HL-60/S4 treated with phorbol 12-myristate 13-acetate at 8.2 ng/mL for 4 days and 3 days (cell line): ENCODE results near the gene NLRP6.
"Not testable (repeated sequence)": the region's sequence is repeated elsewhere in the genome, so short reads cannot be mapped to it uniquely, and the experiment has no call there.

Experiments used
- in situ Hi-C: fragments of 300-500 bp; cut with MboI; formaldehyde crosslinking; loops from 2 replicates; pipeline ENCODE4 v1.15.0; 2022; ENCODE audit warnings: low sequenced_read_pairs

The NLRP6 gene

DNA sequence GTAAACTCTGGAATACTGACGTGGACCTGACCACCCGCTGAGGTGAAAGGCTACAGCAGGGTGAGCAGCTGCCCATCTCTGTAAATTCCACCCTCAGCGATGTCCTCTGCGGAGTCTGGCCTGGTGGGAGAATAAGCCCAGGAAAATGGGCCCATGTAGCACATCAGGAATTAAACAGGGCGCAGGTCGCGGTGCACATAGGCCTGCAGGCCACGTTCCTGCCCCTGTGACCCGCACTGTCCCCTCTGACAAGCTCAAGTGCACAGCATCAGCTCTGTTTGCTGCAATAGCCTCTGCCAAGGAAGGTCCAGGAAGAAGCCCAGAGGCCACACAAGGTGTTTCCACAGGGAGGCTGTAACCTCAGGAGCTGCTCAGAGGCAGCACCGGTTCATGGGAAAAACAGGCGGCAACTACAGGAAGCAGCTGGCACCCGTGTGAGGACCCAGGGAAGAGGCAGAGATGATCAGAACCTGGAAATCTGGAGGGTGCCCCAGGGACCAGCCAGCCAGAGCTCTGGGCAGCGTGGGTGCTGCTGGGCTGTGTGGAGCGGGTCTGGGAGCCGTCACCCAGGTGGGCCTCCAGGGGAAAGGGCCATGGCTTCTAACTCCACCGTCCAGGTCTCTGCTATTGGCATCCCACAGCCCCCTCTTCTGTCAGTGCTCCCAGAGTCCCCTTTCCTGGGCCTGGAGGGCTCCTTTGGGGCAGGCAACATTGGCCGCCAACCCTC lies 28.6 kb downstream of the NLRP6 start:
- in situ Hi-C loops: no loop called here

- in situ Hi-C loops: not testable (repeated sequence)
Measured at GRCh38 chr11:307766-308708, 29.8 kb downstream of the NLRP6 start, which contains the start of gene IFITM2. Gene IFITM2 (plus strand): TSS chr11:307816. CDS start chr11:308193, 377 bp downstream.

GRCh38 chr11:308740-309665 lies 30.8 kb downstream of the NLRP6 start:
- in situ Hi-C loops: not testable (repeated sequence)

DNA sequence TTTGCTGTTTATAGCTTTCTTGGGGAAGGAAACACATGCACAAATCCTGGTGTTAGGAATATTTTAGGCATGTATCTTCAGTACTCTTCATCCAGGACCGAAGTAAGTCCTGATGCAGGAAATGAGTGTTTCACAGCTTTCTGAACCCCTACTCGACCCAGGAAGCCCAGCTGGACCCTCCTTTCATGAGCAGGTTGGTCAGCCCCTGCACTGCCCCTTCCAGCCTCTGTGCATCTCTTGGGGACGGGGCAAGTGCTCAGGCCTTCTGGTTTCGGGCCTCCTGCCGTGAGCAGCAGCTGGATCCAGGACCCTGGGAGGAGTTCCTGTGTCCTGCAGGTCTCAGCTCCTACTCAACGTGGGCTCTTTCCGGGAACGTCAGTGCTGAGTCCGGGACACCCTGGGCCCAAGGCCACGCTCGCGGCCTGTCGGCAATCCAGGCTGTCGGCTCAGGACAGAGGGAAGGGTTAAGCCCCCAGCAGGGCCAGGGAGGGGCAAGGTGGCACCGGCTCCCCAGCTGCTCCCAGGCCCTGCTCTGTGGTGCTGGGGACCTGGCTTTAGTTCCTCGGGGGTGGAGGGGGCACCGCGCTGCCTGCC lies 31.9 kb downstream of the NLRP6 start:
- in situ Hi-C loops: not testable (repeated sequence)

GRCh38 chr11:311013-311748 lies 33.0 kb downstream of the NLRP6 start:
- in situ Hi-C loops: not testable (repeated sequence)

DNA sequence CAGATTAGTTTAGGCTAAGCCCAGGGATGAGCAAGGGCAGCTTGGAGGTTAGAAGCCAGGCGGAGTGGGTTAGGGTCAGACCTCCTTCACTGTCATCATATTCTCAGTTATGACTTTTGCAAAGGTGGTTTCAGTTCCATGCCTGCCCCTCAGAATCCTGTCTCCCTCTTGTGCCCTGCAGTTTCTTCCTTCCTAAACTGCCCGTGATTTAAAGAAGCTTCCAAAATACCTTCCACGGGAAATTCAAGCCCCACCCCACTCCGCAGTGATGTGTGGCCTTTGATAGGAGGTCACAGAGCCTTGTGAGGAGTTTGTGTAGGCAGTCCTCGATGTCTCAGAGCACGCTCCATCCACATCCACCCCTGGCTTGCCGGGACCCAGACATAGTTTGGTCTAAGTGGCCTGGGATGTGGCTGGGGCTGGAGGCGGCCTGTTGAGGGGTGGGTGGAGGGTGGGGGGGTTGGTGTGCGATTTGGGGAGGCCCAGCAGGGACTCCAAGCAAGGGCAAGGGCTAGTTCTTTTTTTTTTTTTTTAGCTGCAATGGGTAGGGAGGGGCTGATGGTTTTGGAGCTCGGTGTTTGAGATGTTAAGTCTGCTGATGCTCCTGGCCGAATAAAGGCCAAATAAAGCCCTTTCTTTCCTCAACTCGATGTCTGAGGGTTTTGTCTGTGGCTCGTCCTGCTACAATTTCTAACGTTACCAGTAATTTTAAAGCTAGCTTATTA lies 34.0 kb downstream of the NLRP6 start:
- in situ Hi-C loops: no loop called here

DNA sequence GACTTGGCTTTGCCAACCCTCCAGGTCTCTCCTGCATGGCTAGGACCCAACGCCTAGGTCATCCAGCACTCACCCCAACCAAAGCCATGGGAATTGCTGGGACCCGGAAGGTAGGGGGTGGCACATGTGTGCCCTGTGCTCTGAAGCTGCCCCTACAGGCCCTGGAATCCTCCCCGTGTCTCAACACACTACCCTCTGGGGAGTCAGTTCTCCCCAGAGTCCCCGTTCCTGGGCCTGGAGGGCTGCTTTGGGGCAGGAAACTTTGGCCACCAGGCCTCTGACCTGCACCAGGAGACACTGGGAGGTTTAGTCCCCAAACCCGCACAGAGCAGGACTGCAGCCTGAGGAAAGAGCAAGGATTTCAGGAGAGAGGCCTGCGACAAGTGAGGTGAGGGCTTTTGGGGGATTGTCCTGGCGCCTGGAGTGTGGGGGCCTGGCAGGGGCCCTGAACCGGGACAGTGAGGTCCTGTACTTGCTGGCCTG lies 35.1 kb downstream of the NLRP6 start:
- in situ Hi-C loops: no loop called here

GRCh38 chr11:313787-314553 lies 35.8 kb downstream of the NLRP6 start, which contains the start of gene IFITM1:
Gene IFITM1 (plus strand): TSS chr11:314040. CDS start chr11:314171, 131 bp downstream.
- in situ Hi-C loops: no loop called here

- in situ Hi-C loops: not testable (repeated sequence)
Measured at GRCh38 chr11:314554-314875, 36.3 kb downstream of the NLRP6 start.

DNA sequence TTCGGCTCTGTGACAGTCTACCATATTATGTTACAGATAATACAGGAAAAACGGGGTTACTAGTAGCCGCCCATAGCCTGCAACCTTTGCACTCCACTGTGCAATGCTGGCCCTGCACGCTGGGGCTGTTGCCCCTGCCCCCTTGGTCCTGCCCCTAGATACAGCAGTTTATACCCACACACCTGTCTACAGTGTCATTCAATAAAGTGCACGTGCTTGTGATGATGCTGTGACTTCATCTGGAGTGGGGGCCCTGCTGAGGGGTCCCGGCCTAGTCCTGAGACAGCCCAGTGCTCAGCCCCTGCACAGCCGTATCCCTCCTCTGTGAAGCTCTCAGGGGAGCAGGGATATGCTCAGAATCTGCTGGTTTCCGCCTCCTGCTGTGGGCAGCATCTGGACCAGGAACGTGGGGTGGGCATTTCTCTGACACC lies 36.9 kb downstream of the NLRP6 start:
- in situ Hi-C loops: no loop called here

DNA sequence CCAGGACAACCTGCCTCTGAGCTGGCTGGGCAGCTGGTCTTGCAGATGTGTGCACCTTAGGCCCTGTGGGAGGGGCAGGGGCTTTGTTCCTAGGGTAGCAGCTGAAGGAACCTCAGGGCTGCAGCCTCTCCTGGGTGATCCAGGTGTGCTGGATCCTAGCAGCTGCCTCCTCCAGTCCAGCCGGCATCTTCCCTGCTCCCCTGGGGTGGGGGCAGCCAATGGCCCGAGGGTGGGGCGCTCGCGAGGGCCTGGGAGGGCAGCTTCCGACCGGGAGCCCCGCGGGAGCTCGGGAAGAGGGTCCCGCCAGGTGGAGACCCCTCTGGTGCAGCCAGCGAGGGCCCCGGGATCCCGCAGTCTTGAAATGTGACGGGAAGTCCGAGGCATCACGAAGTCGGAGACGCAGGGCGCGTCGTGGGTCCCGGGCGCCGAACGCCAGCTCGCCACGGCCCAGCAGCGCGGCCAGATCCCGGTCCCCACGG lies 37.3 kb downstream of the NLRP6 start:
- in situ Hi-C loops: no loop called here

- in situ Hi-C loops: no loop called here
Measured at GRCh38 chr11:316031-316701, 38.0 kb downstream of the NLRP6 start.

DNA sequence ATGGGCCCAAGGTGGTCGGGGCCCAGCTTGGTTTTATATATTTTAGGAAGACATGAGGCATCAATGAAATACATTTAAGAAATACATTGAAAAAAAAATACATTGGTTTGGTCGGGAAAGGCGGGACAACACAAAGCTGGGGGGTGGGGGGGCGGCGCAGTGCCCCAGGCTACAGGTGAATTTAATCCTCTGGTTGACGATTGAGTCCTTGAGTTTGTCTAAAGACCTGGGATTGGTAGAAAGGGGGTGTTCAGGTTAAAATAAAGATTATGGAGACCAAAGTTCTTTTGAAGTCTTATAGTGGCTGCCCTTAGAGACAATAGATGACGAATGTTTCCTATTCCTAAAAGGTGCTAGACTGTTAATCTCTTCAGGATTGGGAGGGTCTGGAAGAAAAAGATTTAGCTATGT lies 38.7 kb downstream of the NLRP6 start:
- in situ Hi-C loops: no loop called here

DNA sequence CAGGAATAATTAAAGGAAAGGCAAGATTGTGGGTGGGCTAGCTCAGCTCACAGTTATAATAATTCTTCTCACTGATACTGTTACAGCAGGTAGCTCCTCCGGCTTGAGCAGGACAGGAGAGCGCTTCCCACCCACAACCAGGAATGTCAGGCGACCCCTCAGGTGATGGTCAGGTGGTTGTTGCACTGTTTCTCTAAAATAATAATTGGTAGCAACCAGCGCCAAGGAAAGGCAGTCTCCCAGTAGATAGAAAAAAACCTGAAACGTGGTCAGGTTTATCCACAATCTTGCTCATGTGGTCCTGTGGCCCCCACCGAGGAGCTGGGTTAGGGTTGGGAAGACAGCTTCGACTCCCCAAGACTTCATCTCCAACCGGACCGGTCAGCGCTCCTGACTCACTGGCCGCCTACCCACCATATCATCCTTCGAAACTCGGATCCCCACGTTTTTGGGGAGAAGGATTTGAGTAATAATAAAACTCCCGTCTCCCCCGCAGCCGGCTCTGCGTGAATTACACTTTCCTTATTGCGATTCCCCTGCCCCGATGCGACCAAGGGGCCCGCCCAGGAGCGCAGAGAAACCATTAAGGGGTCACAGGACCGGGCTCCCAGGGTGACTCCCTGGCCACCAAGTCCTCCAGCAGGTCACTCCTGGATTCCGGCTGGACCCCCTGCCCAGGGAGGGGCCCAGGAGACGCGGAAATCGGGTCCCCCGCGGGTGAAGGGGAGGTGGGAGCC lies 39.6 kb downstream of the NLRP6 start:
- in situ Hi-C loops: not testable (repeated sequence)

DNA sequence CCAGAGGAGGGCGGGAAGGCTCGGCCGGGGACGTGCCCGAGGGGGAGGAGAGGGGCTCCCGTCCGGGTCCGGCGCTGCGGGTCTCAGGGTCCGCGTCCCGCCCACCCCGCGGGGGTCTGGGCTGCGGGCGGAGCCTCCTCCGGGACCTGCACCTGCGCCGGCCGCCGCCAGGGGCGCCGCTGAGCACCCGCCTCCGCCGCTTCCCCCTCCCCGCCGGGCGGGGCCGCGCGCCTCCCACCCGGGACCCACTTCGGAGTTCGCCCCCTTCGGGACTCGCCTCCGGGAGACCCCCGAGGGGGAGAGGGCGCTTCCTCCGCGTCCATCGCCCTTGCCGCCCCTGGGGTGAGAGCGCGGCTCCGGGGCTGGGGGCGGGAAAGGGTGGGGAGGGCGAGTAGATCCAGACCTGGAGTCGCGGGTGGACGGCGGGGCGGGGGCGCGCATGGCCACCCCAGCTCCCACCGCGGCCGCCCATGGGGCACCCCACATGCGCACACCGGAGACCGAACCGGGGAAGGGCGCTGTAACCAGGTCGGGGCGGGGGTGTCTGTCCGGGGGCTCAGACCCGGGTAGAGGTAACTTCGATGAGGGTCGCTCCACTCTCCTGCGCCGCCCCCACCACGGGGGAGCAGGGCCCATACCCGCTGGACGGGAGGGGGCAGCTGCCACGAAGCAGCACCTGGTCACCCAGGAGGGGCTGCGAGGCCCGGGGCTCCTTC lies 40.4 kb downstream of the NLRP6 start:
- in situ Hi-C loops: not testable (repeated sequence)
